ENCODE data around the gene GPR153. TPM values are rescaled to one million over a fixed set of nuclear protein-coding genes. Genes with fewer than 3 reads are reported as not detected.

The GPR153 gene
- total and polyA plus RNA-seq, 2 donors (not counting 1 experiment from before 2014, with no cell fraction given) = 4.0 to 8.9 TPM

DNA sequence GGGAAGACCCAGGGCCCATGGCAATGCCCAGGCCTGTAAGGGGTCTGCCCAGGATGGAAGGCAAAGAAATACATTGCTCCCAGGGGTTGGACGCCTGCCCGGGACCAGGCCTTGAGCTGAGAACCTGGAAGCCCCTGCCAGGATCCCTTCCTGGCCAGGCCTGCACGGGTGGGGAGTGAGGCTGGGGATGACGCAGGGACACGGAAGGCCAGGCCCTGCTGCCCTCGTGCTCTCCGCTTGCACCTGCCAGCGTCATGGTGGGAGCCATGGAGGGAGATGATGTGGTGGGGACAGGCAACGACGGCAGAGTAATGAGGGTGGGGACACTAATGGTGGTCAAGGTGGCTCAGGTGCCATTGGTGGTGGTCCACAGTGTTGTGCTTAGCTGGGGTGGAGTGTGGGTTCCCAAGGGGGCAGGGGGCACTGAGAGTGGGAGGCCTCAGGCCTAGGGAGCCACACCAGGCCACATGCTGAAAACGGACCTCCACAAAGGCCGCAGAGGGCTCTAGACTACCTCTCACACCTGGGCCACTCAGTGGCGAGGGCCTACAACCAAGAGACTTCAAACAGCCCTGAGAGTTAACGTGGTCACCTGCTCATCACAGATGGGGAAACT is 12.6 kb downstream of the GPR153 start:
- Histone ChIP-seq H3K4me2 (ENCODE audit: extremely low read depth, insufficient read depth, low read length) (no peak overlapping the region), H4K20me1 (ENCODE audit: control insufficient read depth, extremely low read depth, insufficient read depth, low read length) (no peaks in the 10 kb centered on the region), H3K79me2 (ENCODE audit: control insufficient read depth, insufficient read depth, low read length) (no peaks in the 10 kb centered on the region), H3K9me3 (ENCODE audit: control insufficient read depth, insufficient read depth, low read depth, low read length) (no peaks in the 10 kb centered on the region), H3K4me3 (replicated peaks in 1 of 4; ENCODE audit: control extremely low read depth in 1 of 4, insufficient read depth in 1 of 4, low read depth in 3 of 4, low read length in 4 of 4) (no peak overlapping the region), H3K4me1 (ENCODE audit: control insufficient read depth, extremely low read depth, insufficient read depth, low read length) (peaks cover 5% of the 10 kb centered on the region), H3K27me3 (ENCODE audit: control insufficient read depth, insufficient read depth, low read length) (peaks cover 18% of the 10 kb centered on the region), H3K36me3 (ENCODE audit: control insufficient read depth, insufficient read depth, low read length) (no peaks in the 10 kb centered on the region), H3K27ac (ENCODE audit: insufficient read depth, low read length) (no peak overlapping the region), H2AFZ (ENCODE audit: low read length) (no peak overlapping the region), H3K9ac (ENCODE audit: insufficient read depth, low read length) (no peak overlapping the region)
- DNase-seq (ENCODE audit: low read depth in 2 of 2) = no peak
- no peak for TF ChIP-seq EZH2 (IDR thresholded peaks at IDR 0.05; ENCODE audit: low read length, missing control alignments)
- TF ChIP-seq, protein P1, sequence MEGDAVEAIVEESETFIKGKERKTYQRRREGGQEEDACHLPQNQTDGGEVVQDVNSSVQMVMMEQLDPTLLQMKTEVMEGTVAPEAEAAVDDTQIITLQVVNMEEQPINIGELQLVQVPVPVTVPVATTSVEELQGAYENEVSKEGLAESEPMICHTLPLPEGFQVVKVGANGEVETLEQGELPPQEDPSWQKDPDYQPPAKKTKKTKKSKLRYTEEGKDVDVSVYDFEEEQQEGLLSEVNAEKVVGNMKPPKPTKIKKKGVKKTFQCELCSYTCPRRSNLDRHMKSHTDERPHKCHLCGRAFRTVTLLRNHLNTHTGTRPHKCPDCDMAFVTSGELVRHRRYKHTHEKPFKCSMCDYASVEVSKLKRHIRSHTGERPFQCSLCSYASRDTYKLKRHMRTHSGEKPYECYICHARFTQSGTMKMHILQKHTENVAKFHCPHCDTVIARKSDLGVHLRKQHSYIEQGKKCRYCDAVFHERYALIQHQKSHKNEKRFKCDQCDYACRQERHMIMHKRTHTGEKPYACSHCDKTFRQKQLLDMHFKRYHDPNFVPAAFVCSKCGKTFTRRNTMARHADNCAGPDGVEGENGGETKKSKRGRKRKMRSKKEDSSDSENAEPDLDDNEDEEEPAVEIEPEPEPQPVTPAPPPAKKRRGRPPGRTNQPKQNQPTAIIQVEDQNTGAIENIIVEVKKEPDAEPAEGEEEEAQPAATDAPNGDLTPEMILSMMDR (conservative IDR thresholded peaks at IDR 0.05 in 1 of 2, IDR thresholded peaks at IDR 0.05 in 1 of 2; ENCODE audit: low read depth in 1 of 2, low read length in 2 of 2) = no peak

DNA sequence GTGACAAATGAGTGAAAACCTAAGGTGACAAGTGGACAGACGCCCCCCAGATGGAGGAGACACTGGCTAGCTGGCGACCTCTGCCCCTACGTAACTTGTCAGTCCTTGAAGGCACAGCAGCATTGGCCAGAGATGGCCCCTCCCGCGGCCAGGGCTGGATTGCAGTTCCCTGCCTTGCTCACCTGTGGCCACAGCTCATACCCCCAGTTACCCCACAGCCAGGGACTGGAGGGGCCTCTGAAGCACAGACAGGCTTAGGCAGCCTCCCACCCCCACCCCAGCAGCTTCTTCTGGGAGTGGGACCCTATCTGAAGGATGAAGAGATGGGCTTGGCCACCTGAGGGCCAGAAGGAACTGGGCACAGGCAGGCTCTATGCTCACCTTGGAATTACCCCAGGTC is 13.2 kb downstream of the GPR153 start:
- Histone ChIP-seq H3K79me2 (ENCODE audit: control insufficient read depth, insufficient read depth, low read length) (no peaks in the 10 kb centered on the region), H4K20me1 (ENCODE audit: control insufficient read depth, extremely low read depth, insufficient read depth, low read length) (no peaks in the 10 kb centered on the region), H3K4me2 (ENCODE audit: extremely low read depth, insufficient read depth, low read length) (no peak overlapping the region), H3K4me3 (replicated peaks in 1 of 4; ENCODE audit: control extremely low read depth in 1 of 4, insufficient read depth in 1 of 4, low read depth in 3 of 4, low read length in 4 of 4) (no peak overlapping the region), H3K9me3 (ENCODE audit: control insufficient read depth, insufficient read depth, low read depth, low read length) (no peaks in the 10 kb centered on the region), H3K4me1 (ENCODE audit: control insufficient read depth, extremely low read depth, insufficient read depth, low read length) (peaks cover 5% of the 10 kb centered on the region), H3K36me3 (ENCODE audit: control insufficient read depth, insufficient read depth, low read length) (no peaks in the 10 kb centered on the region), H3K27ac (ENCODE audit: insufficient read depth, low read length) (no peak overlapping the region), H2AFZ (ENCODE audit: low read length) (no peak overlapping the region), H3K27me3 (ENCODE audit: control insufficient read depth, insufficient read depth, low read length) (peaks cover 24% of the 10 kb centered on the region), H3K9ac (ENCODE audit: insufficient read depth, low read length) (no peak overlapping the region)
- no peak for TF ChIP-seq EZH2 (IDR thresholded peaks at IDR 0.05; ENCODE audit: low read length, missing control alignments)
- TF ChIP-seq, protein P1 (conservative IDR thresholded peaks at IDR 0.05 in 1 of 2, IDR thresholded peaks at IDR 0.05 in 1 of 2; ENCODE audit: low read depth in 1 of 2, low read length in 2 of 2) = no peak
- DNase-seq (ENCODE audit: low read depth in 2 of 2) = no peak

DNA sequence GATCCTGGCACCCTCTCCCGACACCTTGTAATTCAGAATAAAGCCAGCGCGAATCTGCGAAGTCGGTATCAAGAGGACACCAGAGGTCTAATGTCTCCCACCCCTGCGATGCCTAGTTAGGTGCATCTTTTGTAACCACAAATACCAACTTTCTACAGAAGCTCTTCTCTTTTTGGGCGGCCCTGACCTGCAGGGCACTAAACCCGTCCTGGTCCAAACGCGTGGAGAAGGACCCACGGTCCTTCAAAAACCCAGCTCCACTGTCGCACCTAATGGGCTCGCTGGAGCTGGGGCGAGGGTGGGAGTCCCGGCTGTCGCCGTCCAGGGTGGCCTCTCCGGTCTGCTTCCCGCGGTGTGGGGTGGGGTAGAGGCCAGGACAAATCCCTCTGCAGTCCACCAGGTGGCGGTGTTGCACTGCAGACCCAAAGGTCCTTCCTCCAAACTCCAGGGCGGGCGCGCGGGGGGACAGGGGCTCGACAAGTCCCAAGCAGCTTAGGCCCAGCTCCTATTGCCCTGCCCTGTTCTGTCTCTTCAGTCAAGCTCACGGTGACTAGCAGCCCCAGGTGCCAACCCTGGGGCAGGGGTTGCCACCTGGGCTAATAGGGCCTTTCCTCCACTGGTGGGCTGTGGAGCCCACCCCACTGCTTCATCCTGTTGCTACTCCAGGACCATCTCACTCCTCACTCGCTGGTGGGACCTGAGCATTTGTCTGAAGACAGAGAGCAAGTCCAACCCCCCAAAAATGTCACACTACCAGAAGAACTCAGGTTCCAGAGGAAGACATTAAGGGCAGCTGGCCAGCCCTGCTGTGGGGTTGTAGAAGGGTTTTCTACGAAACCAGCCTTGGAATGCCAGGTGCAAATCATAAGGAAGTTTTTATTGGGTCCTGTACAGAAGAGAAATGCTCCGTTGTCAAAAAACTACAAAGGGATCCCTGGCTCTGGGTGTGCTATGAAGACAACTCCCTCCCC is 14.1 kb downstream of the GPR153 start:
- H3K4me2 ChIP-seq (ENCODE audit: extremely low read depth, insufficient read depth, low read length) = peak overlapping the region; percentile 37
- peak; percentile 57 to 76 for DNase-seq (ENCODE audit: low read depth in 2 of 2)
- H4K20me1 ChIP-seq (ENCODE audit: control insufficient read depth, extremely low read depth, insufficient read depth, low read length) = no peaks in the 10 kb centered on the region
- peak; percentile 7 for TF ChIP-seq EZH2 (IDR thresholded peaks at IDR 0.05; ENCODE audit: low read length, missing control alignments)
- TF ChIP-seq, protein P1 (conservative IDR thresholded peaks at IDR 0.05 in 1 of 2, IDR thresholded peaks at IDR 0.05 in 1 of 2; ENCODE audit: low read depth in 1 of 2, low read length in 2 of 2) = peak; percentile 84 to 86
- no peaks in the 10 kb centered on the region for H3K9me3 ChIP-seq (ENCODE audit: control insufficient read depth, insufficient read depth, low read depth, low read length)
- H3K27ac ChIP-seq (ENCODE audit: insufficient read depth, low read length) = no peak overlapping the region
- H3K36me3 ChIP-seq (ENCODE audit: control insufficient read depth, insufficient read depth, low read length) = no peaks in the 10 kb centered on the region
- H3K9ac ChIP-seq (ENCODE audit: insufficient read depth, low read length) = no peak overlapping the region
- peaks cover 24% of the 10 kb centered on the region for H3K27me3 ChIP-seq (ENCODE audit: control insufficient read depth, insufficient read depth, low read length)
- H2AFZ ChIP-seq (ENCODE audit: low read length) = no peak overlapping the region
- H3K4me3 ChIP-seq (replicated peaks in 1 of 4; ENCODE audit: control extremely low read depth in 1 of 4, insufficient read depth in 1 of 4, low read depth in 3 of 4, low read length in 4 of 4) = no peak overlapping the region
- H3K4me1 ChIP-seq (ENCODE audit: control insufficient read depth, extremely low read depth, insufficient read depth, low read length) = peaks cover 5% of the 10 kb centered on the region
- H3K79me2 ChIP-seq (ENCODE audit: control insufficient read depth, insufficient read depth, low read length) = no peaks in the 10 kb centered on the region
